HG03565 (cell line): ENCODE measurements around the gene TARS3.

ENCODE experiments used
- ATAC-seq: cut with Tn5 transposase; IDR thresholded peaks from one replicate; pipeline ENCODE4 v1.9.1; 2021; ENCODE audit warnings: mild to moderate bottlenecking, moderate library complexity; ENCODE audit not compliant: unreplicated experiment

The TARS3 gene

GRCh38 chr15:101702077-101702476 is 22.2 kb downstream of the TARS3 start:
- no peak for ATAC-seq

DNA sequence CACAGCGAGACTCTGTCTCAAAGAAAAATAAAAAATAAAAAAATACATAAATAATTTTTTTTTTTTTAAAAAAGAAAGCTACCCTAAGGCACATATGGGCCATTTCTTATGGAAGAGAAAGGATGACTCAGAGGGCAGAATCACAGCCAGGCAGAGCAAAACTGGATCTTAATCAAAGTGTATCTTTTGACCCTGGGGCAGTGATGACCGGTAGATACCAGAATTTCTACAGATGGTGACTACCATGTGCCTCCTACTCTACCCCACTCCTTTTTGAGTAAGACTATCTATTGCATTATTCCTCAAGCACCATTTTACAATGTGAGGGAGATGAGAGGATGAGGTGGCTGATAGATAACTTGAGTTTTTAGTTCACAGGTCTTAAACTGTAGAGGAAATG is 26.0 kb downstream of the TARS3 start:
- no peak for ATAC-seq

- no peak for ATAC-seq
These were observed 26.8 kb downstream of the TARS3 start for GRCh38 chr15:101697488-101697887.

- ATAC-seq = no peak
These were observed 27.4 kb downstream of the TARS3 start for GRCh38 chr15:101696829-101697228.

DNA sequence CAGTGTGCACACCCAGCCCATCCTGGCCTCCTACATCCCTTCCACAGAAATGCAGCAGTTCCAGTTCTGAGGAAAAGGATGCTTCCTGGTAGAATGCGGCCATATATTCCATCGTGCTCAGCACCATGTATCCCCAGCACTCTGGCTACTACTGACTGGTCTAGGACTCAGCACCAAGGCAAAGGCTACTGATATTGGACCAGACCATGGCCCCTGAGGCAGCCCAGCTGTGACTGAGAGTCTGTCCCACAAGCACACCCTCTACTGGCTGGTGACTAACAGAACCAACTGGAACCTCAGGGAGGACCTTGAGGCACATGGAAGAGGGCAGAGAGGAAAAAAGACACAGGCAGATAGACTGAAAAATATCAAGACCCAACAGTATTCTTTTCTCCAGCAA is 30.0 kb downstream of the TARS3 start:
- no peak for ATAC-seq

DNA sequence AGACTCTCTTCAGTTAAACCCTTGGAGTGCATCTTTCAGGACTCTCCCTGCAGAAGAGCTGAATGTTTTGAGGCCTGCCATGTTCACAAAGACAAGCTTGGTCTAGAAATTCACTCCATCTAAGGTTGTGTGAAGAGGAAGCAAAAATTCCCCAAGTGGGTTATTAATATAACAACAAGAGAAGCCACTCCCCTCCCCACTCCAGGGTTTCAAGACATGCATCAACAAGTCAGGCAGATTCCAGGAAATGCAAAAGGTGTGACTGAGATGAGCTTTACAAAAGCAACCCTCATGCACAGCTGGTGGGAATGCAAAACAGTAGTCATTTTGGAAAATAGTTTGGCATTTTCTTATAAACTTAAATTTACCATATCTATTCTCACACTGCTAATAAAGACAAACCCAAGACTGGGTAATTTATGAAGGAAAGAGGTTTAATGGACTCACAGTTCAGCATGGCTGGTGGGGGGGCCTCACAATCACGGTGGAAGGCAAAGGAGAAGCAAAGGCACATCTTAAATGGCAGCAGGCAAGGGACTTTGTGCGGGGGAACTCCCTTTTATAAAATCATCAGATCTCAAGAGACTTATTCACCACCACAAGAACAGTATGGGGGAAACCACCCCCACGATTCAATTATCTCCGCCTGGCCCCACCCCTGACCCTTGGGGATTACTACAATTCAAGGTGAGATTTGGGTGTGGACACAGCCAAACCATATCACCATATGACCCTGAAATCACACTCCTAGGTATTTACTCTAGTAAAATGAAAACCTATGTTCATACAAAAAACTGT is 31.3 kb downstream of the TARS3 start:
- no peak for ATAC-seq

DNA sequence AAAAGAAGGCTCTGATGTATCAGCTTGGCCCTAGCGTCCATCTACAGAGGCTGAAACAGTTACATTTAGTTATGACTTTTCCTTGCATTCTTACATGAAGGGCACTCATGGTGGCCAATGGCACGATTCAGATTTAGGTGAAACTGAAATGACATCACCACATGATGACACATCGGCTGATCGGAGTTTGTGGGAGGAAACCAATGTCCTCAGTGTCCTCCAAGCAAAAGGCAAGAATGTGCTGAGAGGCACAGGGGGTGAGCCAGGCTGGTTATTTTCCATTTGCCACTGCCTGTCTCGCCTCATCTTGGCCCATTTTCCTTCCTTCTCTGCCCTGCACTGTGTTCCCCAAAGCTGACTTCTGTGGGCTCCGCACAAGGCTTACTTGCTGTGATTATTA is 34.4 kb downstream of the TARS3 start:
- no peak for ATAC-seq

GRCh38 chr15:101686718-101687117 is 37.6 kb downstream of the TARS3 start:
- ATAC-seq = no peak

DNA sequence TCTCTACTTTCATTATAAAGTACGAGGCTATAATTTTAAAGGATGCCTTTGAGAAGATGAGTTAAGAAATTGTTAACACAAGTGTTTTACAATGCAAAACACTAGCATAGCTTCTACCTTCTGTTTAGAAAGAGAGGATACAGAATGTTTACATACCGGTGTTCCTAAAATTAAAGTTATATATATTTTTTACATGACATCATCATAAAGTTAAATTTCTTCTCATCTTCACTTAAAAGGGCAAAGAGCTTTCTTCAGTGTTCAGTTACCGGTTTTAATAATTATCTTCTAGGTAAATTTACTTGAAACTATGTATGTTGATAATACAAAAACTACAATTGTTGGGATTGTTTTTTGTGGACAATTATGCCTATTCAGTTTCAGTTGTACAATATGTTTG is 39.4 kb downstream of the TARS3 start:
- ATAC-seq = no peak

DNA sequence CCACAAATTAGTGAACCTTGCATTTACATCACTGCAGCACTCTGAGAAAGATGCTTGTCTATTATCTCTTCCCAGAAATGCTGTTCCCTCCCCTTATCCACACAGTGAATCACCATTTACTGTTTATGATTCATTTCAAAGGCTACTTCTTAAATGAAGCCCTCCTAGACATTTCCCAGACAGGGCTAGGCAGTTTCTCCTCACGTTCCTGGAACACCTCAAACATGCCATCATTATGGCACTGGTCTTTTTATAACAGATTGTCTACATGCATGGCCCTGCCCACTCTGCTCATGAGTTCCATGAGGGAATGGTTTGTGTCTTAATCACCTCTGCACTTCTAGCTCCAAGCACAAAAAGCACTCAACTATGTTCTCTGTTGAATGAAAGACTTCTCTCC is 39.9 kb downstream of the TARS3 start:
- no peak for ATAC-seq

DNA sequence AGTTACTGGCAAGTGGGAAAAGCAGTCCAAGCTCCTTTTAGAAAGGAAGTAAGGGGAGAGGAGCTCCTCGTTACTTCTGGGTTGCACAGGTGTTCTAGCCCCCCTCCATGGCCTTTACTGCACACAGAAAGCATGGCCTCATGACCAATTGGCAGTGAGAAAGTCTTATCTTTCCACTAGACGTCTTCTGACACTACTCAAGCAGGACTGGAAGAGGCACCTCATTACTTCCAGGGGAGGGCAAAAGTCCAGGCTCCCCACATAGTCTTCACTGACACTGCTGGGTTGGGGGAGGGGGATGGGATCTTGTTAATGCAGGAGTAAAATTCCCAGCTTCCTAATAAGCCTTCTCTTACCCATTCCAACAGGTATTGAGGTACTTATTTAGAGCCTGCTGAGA is 44.5 kb downstream of the TARS3 start:
- no peak for ATAC-seq

GRCh38 chr15:101676921-101677329 is 47.3 kb downstream of the TARS3 start:
- ATAC-seq = no peak

GRCh38 chr15:101675796-101676582 is 48.3 kb downstream of the TARS3 start:
- peak; percentile 91 for ATAC-seq

- no peak for ATAC-seq
These were observed 49.3 kb downstream of the TARS3 start for GRCh38 chr15:101675015-101675414.

DNA sequence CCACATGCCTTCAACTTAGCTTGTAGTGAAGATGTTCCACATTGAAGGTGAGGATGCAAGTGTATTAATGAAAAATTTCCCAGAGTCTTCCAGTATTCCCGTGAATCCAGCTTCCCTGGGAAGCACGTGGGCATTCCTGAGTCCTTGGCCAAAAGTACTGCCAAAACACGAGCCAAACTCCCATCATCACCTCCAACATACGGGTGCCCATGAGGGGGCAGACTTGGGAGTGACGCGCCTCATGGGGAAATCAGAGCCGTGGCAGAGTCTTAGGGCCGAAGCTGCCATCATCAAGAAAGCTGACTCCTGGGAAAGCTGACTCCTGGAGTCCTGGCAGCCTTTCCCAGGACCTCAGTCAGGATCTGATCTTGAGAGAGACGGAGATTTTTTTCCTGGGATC is 52.0 kb downstream of the TARS3 start:
- ATAC-seq = no peak

DNA sequence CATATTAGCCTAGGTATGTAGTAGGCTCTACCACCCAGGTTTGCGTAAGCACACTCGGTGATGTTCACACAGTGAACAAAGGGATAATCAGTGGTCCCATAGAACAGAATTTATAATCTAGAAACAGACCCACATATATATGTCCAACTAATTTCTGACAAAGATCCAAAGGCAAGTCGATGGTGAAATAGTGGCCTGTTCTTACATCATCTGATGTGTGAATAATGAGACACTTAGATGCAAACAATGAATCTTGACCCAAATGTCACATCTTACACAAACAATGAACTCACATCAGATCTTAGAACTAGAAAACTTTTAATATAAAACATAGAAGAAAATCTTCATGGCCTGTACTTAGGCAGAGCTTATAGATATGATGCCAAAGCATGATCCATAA is 54.5 kb downstream of the TARS3 start:
- ATAC-seq = no peak

- no peak for ATAC-seq
These were observed 56.4 kb downstream of the TARS3 start for GRCh38 chr15:101667881-101668280.

DNA sequence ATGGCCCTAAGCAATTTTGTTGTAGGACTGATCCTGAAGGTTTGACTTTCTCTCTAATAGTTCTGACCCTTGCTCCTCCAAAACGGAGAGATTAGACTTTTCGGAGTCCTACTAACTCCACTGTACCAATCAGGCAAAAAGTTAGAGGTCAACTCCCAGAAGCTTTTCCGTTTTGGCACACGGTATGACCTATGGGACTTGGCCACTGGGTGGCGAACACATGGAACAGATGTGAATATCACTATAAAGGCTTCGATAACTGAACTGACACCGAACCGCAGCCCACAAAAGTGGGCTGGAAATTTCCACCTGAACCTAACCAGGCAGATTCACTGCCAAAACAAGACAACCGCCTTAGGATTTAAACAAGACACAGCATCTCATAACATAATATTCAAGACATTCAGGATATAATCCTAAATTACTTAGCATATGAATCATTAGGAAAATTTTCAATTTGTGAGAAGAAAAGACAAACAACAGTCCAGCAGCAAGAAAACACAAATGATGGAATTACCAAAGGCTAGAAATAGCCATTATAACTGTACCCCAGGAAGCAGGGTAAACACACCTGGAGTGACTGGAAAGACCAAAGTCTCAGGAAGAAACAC is 59.9 kb downstream of the TARS3 start:
- no peak for ATAC-seq

DNA sequence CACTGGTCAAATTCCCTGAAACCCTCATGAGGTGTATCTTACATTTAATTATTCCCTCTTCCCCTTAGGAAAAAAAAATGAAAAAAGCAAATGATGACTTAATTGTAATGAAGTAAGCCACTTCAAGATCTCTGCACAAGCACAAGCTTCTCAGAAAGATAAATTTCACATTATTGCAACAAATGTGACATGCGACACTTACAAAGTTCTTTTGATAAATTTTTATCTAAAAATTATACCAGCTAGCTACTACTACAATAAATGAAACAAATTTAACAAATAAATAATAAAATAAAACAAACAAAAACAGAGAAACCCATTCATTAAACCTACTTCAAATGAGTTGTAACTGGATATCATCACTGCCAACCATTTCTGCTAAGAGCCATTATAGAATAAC is 62.1 kb downstream of the TARS3 start:
- ATAC-seq = no peak

DNA sequence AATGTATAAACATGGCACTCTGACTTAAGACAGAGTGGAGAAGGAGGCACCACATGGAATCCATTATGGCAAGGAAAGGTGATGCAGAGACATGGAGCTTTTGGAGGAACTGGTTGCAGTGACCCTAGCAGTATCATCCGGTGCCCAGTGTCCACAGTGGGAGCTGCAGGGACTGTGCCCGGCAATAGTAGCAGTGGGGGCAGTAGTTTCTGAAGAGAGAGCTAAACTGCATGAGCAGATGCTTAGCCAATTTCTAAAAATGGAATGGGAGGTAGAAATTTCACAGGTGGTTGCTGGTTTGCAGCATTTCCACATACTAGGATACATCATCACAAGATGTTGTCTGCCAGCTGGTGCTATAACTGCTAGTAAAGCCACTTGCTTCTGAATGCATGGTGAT is 64.3 kb downstream of the TARS3 start:
- no peak for ATAC-seq

DNA sequence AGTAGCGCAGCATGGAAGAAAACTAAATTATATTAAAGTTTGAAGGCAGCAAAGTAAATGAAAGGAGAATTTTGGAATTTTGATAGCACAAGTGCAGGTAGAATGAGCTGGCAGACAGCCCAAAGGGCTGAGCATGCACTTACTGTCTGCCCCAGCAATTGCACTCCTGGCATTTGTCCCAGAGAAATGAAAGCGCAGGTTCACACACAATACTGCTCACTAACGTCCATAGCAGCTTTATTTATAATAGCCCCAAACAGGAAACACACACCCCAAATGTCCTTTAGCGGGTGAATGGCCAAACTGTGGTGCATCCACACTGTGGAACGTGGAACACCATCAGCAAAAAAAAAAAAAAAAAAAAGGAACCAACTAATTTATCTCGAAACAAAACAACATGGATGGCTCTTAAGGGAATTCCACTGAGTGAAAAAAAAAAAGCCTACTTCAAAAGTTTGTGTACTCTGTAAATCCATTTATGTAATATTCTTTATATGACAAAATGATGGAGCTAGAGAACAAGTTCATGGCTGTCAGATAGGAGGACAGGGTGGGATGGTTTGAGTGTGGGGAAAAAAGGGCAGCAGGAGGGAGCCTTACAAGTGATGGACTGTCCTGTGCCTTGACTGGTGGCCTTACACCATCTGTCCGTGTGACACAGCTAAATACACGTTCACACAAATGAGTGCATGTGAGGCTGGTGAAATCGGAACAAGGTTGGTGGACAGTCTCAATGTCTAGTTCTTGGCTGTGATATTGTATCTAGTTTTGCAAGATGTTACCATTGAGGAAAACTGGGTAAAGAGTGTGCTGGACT is 66.1 kb downstream of the TARS3 start:
- ATAC-seq = no peak
